GM19025 (cell line): ENCODE results near the gene DNAAF8.

Experiments used
- ATAC-seq: cut with Tn5 transposase; IDR thresholded peaks from one replicate; pipeline ENCODE4 v1.9.1; 2021; ENCODE audit warnings: mild to moderate bottlenecking, low read depth, moderate library complexity; ENCODE audit not compliant: unreplicated experiment

DNAAF8 gene

DNA sequence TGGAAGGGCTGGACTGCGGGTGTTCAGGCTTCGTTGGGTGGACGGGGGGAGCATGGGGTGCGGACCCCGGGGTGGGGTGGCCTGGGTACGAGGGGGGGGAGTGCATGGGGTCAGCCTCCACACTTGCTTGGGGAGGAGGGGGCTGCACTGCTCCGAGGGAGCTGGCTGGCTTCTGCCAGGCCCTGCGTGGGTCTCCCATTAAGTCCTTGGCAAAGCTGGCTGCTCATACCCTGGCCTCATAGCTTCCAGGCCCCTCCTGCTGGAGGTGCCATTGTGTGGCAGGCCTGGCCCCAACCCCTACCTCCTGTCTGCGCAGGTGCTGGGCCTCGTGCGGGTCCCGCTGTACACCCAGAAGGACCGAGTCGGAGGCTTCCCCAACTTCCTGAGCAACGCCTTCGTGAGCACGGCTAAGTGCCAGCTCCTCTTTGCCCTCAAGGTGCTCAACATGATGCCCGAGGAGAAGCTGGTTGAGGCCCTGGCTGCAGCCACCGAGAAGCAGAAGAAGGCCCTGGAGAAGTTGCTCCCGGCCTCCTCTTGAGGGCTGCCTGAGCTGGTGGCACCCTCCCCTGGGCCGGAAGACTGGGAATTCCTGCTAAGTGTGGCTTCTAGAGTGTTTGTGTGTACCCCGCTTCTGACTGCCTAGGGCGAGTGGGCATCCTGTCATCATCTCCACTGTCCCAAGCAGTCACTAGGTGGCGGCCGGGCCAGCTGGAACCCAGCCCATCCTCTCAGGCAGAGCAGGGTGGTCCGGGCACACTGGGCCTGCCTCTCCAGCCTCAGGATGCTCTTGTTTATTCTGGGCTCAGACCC lies 39.5 kb upstream of the DNAAF8 start:
- ATAC-seq: no peak

DNA sequence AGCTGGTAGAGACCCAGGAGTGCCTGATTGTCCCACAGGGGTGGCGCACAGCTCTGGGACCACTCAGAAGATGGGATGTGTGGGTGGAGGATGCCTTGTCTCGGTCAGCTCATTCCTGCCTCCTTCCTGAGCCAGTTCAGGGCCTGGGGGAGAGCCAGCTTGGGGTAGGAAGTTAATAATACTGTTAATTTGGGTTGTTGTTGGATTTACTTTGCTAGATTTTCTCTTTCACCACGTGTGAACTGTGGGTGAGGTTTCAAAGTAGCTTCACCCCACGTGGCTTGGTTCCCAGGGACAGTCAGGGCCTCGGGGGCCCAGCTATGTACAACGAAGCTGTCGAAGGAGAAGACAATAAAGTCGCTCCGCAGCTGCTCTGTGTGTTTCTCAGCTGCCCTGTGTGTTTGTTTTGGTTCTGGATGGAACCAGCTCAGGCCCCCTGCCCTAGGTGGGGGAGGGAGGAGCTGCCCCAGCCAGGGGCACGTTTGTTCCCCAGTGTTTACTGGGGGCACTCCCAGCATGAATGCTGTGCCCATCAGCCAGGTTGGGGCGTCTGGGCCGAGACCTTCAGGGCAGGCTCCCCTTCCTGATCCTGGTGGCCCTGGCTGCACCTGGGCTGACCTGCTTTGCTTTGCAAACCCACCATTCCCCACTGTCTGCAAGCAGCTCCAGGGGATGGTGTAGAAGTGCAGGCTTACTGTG lies 38.7 kb upstream of the DNAAF8 start:
- ATAC-seq: no peak

DNA sequence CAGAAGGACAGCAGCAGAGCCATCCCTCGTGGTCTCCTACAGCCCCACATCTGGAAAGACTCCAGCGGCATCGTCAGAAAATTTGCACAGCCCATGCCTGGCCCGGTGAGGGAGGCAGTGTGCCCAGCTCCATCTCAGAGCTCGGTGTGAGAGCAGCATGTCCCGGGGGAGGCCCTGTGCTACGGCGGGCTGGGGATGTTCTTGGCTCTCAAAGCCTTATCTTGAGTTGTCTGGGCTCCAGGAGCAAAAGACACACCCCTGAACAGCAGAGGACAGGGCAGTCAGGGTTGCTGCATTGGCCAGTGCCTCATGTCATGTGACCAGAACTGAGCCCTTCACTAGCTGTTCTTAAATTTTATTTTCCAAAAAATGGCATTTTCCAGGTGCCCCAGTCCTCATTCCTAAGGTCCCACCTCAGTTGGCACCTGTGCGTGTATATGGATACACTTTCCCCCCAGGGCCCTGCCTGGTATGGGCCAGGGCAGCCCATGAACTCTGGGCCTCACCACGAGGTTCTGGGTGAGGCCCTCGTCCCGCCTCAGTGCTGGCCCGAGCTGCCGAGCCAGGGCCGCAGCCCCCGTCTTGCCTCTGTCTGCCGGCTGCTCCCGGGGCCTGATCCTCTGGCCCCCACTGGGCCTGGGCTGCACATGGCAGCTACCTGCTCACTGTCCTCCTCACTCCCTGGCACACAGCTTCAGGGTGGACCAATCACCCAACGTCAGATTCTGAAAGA lies 38.0 kb upstream of the DNAAF8 start:
- no peak for ATAC-seq

DNA sequence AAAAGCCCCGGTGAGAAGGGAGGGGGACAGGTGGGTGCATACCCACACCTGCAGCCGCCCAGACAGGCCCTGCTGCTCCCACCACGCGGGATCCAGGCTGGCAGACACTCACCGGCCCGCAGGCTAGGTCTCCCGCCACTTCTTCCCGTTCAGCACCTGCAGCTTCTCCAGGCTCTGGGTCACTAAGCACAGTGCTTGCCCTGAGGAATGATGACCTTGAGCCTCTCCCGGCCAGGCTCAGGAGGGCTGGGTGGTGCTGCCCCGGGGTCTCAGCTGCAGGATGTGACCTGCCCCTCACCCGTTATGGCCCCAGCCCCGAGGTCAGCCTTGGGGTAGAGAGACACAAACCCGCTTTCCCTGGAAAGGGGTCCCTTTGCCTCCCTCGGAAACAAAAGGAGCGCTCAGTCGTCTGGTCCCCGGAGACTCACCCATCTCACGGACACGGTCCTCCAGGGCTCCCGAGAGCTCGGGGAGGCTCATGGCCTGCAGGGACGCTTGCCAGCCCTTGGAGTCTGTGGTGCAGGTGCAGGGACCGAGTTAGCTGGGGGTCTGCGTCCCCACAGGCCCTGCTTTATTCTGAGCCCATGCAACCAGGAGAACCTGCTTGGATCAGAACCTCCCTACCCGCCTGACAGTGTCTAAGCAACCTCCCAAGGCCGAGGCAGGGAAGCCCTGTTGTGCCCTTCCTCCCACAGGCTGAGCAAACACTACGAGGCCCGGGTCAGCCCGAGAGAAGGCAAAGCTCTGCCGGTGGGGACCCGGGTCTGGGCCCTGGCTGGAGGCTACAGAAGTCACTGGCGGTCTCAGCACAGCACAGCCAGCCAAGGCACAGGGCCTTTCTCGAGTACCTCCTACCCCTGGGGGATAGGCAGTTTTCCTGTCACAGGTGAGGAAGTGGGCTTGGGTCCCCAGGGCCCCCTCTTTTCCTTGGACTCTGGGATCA lies 37.2 kb upstream of the DNAAF8 start:
- ATAC-seq: no peak

DNA sequence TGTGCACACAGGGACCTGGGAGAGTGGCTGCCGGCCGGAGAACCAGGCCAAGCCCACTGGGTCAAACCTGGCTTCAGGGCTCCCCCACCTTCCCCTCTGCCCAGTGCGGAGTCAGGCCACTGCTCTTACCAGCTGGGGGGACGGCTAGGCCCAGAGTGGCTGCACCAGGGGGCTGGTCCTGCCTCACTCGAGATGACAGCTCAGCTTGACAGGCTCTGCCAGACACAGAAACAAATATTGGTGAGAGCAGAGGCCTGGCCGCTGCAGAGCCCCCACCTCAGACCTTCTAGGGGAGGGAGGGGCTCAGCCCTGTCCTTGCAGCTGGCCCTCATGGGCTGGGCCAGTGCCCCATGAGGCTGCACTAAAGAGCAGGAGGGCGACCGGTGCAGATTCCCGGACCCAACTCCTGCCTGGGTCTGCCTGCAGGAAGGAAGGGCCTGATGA lies 36.5 kb upstream of the DNAAF8 start:
- no peak for ATAC-seq

DNA sequence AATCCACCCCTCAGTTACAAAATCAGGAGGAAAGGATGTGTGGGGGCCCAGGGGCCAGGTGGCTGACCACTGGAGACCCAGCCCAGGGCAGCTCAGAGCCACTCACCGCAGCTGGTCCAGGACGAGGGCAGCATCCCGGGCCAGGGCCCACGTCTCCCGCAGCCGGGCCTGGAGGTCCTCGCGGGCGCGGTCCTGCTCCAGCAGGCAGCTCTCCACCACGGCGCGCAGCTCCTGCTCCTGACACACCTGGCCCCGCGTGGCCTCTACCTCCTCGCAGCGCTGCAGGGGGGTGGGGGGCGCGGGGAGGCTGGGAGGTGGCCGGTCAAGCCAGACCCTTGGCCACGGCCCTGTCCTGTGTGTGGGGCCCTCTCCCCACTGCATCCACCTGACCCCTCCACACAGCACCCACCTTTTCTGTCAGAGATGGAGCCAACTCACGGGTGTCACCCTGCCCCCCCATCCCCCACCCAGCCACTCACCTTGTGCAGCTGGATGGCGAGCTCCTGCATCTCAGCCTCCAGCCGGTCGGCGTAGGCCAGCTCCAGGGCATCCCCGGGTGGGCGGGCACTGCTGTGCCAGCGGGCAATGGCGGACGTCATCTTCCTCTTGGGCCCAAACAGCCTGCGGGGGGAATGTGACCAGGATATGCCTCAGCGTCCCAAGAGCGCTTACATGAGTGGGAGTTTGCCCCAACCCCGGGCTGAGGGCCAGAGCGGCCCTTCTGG lies 35.9 kb upstream of the DNAAF8 start:
- no peak for ATAC-seq

DNA sequence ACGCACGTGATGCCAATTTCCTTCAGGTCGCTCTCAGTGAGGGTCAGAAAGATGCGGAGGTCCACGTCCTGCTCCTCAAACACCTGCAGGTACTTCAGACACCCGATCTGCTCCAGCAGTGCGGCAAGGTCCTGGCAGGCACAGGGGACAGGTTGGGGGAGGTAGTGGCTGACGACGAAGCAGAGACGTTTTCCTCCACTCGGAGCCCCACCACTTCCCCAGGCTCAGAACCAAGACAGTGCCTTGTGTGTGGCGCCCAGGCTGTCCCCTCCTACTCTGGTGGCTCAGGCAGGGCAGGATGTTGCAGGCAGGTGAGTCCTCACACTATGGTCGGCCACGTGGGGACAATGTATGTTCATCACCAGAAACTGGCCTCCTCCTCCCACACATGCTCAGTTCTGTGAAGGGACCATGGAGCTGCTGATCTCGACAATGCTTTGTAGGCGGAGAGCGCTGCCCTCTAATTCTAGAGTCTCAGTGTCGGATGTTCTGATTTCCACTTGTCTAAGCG lies 35.2 kb upstream of the DNAAF8 start:
- ATAC-seq: no peak

DNA sequence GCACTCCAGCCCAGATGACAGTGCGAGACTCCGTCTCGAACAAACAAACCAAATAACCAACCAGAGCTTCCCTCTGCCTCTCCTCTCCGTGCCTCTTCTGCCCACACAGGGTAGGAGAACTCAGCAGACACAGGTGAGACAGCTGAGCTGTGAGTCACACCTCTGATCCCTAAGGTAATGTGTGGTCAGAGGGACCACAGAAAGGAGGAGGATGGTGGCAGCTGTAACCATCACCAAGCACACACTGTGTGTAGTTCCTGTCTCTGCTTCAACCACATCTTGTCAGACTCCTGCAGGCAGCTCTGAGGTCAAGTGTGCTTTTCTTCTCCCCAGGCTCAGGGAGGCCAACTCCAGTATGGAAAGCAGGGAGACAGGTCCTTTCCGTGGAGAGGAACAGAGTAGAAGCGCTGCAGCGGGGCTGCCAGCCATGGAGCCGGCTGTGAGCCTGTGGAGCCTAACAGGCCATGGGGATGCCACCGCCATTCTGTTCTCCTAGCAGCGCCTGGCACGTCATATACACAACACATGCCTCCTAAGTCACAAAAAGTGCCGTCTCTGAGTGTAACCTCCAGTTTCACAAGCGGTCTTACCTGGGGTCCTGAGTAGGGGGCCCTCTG lies 33.8 kb upstream of the DNAAF8 start:
- no peak for ATAC-seq

DNA sequence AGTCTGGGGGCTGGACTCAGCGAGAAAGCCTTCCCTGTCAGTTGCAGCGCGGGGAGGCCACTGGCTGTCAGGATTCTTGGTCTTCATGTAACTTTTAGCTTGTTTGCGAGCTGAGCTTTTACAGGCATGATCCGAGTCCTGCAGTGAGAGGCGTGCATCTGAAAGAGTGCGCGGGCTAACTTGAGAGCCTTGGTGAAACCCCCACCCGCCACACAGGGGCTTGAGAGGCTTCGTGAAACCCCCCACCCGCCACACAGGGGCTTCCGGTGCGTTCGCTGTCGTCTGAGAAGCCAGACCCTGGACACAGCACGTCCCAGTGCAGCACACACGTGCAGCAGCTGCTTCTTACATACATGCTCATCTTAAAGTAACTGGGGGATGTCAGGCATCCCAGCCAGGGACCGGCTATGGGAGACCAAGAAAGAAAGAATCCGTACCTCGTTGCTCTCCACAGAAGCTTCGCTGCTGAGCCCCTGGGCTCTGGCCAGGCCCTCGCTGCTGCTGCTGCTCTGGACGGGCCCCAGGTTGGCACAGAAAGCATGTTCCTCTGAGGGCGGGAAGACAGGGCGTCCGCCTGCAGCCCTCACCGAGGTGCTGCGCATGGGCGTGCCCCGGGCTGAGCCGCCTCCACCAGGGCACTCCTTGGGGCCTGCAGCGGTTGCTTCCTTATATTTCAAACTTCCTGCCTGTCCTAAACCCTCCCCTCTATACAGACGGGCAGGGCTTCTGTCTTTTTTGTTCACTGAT lies 33.2 kb upstream of the DNAAF8 start:
- ATAC-seq: no peak

DNA sequence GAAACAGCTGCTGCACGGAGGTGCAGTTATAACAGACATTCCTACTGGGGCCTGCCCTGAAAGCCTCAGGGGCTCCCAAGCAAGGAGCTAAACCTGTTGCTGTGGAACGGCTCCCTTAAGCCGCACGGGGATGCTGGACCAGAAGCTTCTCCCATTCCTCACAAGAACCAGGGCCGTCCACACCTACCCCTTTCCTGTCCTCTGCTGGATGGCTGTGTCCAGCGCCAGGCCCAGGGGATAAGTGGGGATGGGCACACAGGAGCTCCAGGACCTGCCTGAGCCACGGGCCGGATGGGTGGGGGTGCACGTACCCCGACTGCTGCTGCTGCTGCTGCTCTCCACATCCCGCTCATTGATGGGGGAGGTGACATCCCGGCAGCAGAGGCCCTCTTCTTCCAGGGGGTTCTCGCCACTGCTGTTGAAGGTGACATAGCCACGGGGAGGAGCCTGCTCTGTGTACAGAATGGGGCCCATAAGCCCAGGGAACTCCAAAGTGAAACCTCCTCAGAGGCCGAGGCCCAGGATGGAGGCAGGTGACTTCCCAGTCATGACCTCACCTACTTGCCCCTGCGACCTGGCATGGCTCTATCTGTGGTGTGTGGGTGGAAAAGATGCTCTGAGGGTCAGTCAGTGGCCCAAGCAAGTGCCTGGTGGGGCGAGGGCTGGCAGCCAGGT lies 32.4 kb upstream of the DNAAF8 start:
- ATAC-seq: no peak

DNA sequence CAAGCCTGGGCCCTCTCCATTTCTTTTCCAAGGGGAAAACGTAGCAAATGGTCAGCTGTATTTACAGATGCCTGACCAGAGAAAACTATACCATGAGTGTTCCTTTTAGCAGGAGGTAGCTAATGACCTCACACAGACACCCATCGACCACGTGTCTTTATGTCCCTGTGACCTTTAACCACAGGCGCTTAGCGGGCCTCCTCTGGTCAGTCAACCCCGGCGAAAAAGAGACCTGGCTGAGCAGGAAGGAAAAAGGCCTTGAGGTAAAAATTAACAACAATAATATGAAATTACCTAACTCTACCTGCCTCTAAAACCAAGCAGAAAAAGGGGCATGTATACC lies 31.9 kb upstream of the DNAAF8 start:
- ATAC-seq: no peak

DNA sequence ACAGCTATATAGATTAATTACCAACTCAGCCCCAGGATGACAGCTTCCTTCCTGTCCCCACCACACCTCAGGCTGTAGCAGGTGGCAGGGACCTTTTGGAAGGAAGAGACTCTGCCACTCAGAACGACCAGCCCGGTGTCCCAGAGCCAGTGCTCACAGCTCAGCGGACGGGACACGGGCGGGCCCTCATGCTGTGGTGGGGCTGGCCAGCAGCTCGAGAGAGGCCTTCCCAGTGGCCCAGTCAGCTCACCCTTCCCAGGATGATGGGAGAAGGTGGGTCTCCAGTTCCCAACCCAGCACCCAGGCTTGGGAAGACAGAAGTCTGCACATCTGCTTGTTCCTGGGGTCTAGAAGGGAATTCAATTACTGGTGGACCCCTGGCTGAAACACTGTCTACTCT lies 30.4 kb upstream of the DNAAF8 start:
- ATAC-seq: no peak

DNA sequence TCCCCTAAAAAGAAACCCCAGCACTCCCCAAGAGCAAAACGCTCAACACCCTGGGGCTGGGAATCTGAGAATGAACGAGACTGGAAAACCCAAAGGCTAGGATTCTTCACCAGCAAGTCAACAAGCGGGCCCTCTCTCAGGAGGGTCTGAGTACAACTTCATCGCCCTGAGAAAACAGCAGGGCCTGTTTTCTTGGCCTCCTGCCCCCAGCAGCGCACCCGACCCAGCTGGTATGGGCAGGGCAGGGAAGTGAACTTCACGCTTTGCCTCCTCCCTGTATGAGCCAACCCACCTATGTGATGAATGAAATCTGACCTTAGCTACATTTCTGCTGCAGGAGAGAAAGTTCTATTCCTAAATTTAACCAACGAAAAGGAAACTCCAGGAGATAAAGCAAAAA lies 29.8 kb upstream of the DNAAF8 start:
- ATAC-seq: no peak

DNA sequence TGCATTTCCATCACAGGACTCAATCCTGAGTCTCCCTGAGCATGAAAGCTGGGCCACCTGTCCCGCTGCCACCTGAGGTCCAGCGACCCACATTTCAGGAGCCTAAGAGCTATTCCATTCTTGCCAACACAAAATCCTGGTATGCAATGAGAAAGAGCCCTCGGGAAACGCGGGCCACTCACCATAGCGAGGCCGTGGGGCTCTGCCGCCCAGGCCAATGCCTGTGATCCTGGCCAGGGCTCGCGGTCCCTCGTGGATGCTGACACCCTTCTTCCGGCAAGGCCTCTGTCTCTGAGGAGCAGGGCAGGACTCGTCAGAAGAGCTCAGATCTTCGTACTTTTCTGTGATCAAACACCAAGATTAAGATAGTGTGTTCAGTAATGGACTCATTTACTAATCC lies 29.4 kb upstream of the DNAAF8 start:
- no peak for ATAC-seq

DNA sequence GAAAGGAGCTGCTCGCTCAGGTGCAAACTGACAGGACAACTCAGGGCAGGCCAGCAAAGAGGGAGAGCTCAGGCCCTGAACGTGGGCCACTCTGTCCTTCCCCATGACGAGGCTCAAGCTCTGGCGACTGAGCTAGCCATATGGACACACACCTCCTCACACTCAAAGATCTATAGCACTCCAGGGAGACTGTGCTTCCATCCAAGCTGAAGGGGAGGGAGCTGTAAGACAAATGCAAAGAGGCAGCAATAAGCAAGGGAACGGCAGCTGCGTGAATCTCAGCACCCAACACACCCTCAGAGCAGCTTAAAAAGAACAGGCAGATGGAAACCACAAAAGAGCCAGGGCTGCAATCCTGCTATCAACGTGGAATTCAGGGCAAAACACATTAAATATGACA lies 27.5 kb upstream of the DNAAF8 start:
- no peak for ATAC-seq

DNA sequence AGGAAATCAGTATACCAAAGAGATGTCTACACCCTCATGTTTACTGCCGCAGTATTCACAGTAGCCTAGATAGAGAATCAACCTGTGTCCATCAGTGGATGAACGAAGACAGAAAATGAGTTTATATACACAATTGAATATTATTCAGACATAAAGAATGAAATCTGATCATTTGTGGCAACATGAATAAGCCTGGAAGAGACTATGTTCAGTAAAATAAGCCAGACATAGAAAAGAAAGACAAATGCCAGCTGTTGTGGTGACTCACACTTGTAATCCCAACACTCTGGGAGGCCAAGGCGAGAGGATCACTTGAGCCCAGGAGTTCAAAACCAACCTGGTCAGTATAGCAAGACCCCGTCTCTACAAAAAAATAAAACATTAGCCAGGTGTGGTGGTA lies 24.9 kb upstream of the DNAAF8 start:
- ATAC-seq: no peak

DNA sequence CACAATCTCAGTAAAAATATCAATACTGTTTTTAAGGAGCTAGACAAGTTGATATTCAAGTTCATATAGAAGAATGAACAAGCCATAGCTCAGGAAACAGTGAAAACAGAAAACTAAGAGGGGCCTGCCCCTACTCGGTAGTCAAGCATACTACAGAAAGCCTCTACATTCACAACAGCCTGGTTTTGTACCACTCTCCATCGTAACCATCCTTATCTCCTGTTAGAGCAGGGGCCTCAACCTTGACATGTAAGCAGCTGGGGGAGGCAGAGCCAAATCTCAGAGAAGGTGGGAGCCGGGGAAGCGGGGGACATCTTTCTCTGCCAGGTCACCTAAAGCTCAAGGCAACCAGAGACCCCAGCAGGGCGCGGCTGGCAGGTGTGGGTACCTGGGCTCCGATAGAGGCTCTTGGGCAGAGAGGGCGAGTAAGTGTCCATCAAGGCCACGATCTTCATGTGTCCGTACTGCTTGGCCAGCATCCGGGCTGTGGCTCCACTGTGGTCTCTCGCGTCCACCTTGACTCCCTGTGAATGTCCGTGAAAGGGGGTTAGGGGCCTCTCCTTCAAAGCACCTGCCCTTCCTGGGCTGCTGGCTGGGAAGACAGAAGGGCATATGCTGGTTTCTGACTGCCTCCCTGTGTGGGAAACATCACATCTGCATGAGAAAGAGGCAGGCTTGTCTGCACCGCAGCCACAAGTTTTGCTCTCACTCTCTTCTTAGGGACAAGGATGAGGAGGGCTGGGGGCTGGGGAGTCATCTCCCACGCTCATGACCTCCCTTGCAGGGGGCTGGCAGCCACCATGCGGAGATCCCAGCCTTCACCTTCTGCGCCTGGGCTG lies 20.5 kb upstream of the DNAAF8 start:
- no peak for ATAC-seq
